ENCODE results near the gene PLIN5. TPM values are rescaled to one million over a fixed set of nuclear protein-coding genes. Genes with fewer than 3 reads are reported as not detected.

The PLIN5 gene
- total and polyA plus RNA-seq, 2 of the 8 experiments (the other 6 are each of a cell fraction or from before 2014, with no cell fraction given) = 2.0 to 2.5 TPM

DNA sequence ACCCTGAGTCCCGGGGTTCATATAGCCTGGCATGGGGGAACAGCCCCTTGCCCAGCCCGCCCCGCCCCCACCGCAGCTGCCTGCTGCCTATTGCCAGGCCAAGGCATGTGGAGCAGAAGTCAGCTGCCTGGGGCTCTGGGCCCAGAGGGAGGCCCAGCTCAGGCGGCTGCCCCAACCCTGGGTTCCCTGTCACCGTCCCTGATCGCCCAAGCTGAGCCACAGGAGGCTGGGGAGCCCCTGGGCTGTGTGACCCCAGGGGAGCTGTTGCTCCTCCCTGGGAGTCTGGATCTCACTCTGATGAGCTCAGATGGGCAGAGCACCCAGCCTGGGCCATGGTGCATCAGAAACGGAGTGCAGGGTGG is 18.1 kb downstream of the PLIN5 start:
- no peak for DNase-seq (ENCODE audit: low read depth in 1 of 2, low spot score in 2 of 2)
- Histone ChIP-seq H2BK15ac (ENCODE audit: low read length) (no peak overlapping the region), H3K27me3 (replicated peaks in 1 of 4; ENCODE audit: control insufficient read depth in 3 of 4, extremely low read depth in 1 of 4, insufficient read depth in 3 of 4, low read length in 3 of 4) (peaks cover 2 to 41% (median 28%) of the 10 kb centered on the region in 4 experiments), H2BK120ac (replicated peaks; ENCODE audit: low read depth, low read length) (no peak overlapping the region), H3K4me3 (ENCODE audit: extremely low read depth in 1 of 4, insufficient read depth in 2 of 4, low read depth in 3 of 4, low read length in 4 of 4) (no peak overlapping the region), H3K4ac (replicated peaks; ENCODE audit: insufficient read length, low read depth, low read length) (no peak overlapping the region), H3K14ac (ENCODE audit: insufficient read length) (no peak overlapping the region), H3K27ac (ENCODE audit: low read depth, low read length) (no peak overlapping the region), H3K36me3 (ENCODE audit: control insufficient read depth in 2 of 4, insufficient read depth in 4 of 4, low read length in 3 of 4) (no peaks in the 10 kb centered on the region), H4K8ac (ENCODE audit: extremely low read depth, insufficient read depth, low read length) (no peak overlapping the region), H3K9ac (replicated peaks in 1 of 4; ENCODE audit: extremely low read depth in 1 of 4, low read depth in 3 of 4, low read length in 3 of 4) (no peak overlapping the region), H3K4me1 (replicated peaks in 1 of 4; ENCODE audit: control insufficient read depth in 3 of 4, insufficient read depth in 4 of 4, low read length in 3 of 4) (peaks cover 0 to 3% (median under 1%) of the 10 kb centered on the region in 4 experiments; a peak in 2 of 7 replicates), H3K56ac (replicated peaks; ENCODE audit: insufficient read length, low read depth, low read length) (no peak overlapping the region), H2BK20ac (ENCODE audit: low read length) (no peak overlapping the region), H2AFZ (ENCODE audit: low read length) (no peak overlapping the region), H3K23ac (ENCODE audit: insufficient read length) (no peak overlapping the region), H4K20me1 (replicated peaks in 1 of 2; ENCODE audit: control insufficient read depth in 1 of 2, insufficient read depth in 2 of 2, low read length in 2 of 2) (peaks cover 0 to 3% of the 10 kb centered on the region in 2 experiments), H3K79me2 (ENCODE audit: control insufficient read depth in 1 of 2, insufficient read depth in 2 of 2, low read length in 2 of 2) (no peaks in the 10 kb centered on the region), H2BK5ac (ENCODE audit: low read depth, low read length) (no peak overlapping the region), H2BK12ac (ENCODE audit: low read depth, low read length) (no peak overlapping the region), H3K18ac (ENCODE audit: extremely low read depth, low read length) (no peak overlapping the region), H3K79me1 (ENCODE audit: low read depth, low read length) (no peaks in the 10 kb centered on the region), H3K4me2 (ENCODE audit: insufficient read depth in 1 of 2, low read depth in 2 of 2, low read length in 2 of 2) (no peak overlapping the region), H2AK5ac (ENCODE audit: low read depth, low read length) (no peak overlapping the region), H3K9me3 (ENCODE audit: insufficient read depth in 2 of 2, low read depth in 1 of 2, low read length in 1 of 2) (no peaks in the 10 kb centered on the region), H4K91ac (replicated peaks; ENCODE audit: insufficient read length, low read length) (no peak overlapping the region), H3K23me2 (ENCODE audit: low read depth, low read length) (no peaks in the 10 kb centered on the region), H4K5ac (ENCODE audit: insufficient read length, low read depth, low read length) (no peak overlapping the region)
- ChIA-PET CTCF (ENCODE audit: partially characterized antibody) (interaction anchor here (0.8 to 5.8 kb wide), 7 partner anchors 9 to 109 kb away, joined by 3 to 62 read pairs (median 3); partner anchors contain the start of gene SEMA6B), POLR2A (ENCODE audit: partially characterized antibody) (interaction anchor here (0.9 to 3.9 kb wide), 5 partner anchors 9 to 109 kb away, joined by 3 to 27 read pairs (median 11); partner anchors contain the start of gene PLIN5)
- WGBS, 2 experiments (ENCODE audit: extremely low coverage in 1 of 2, insufficient coverage in 1 of 2, insufficient read length in 1 of 2, insufficient replicate concordance in 2 of 2, low coverage in 1 of 2, low lambda C conversion rate in 2 of 2, missing lambda C conversion rate in 1 of 2) = 79% methylated on average over 6 of the region's 8 CpGs; no CpG with 5 or more reads in 1 of the 2 experiments
- FAIRE-seq = no peak
- TF ChIP-seq SIRT6 (IDR thresholded peaks at IDR 0.05; ENCODE audit: low read length) (no peak), SP4 (IDR thresholded peaks at IDR 0.05; ENCODE audit: low read length) (no peak), BRCA1 (IDR thresholded peaks at IDR 0.05; ENCODE audit: low read depth, low read length) (no peak), NRF1 (IDR thresholded peaks at IDR 0.05; ENCODE audit: low read depth, low read length) (no peak), YY1 (IDR thresholded peaks at IDR 0.05; ENCODE audit: low read depth, low read length) (no peak), TAF1 (IDR thresholded peaks at IDR 0.05; ENCODE audit: low read depth, low read length) (no peak), JUND (IDR thresholded peaks at IDR 0.05; ENCODE audit: low read length) (no peak), ASH2L (IDR thresholded peaks at IDR 0.05; ENCODE audit: low read length) (no peak), RNF2 (IDR thresholded peaks at IDR 0.05; ENCODE audit: borderline replicate concordance, low read depth, low read length, missing control alignments, poor library complexity, severe bottlenecking) (no peak), SAP30 (IDR thresholded peaks at IDR 0.05; ENCODE audit: insufficient read depth, insufficient replicate concordance, low read length) (no peak), SRF (IDR thresholded peaks at IDR 0.05; ENCODE audit: low read depth, low read length) (no peak), PHF8 (conservative IDR thresholded peaks at IDR 0.05; ENCODE audit: low read depth, low read length) (no peak), RFX5 (IDR thresholded peaks at IDR 0.05; ENCODE audit: borderline replicate concordance, low read depth, low read length) (no peak), CHD1 (IDR thresholded peaks at IDR 0.05; ENCODE audit: low read depth, low read length) (no peak), BCL11A (IDR thresholded peaks at IDR 0.05; ENCODE audit: low read depth in 2 of 2, low read length in 2 of 2) (no peak), JUN (IDR thresholded peaks at IDR 0.05; ENCODE audit: low read depth, low read length) (no peak)
